Measurements from ENCODE around the gene LARP6.

DNA sequence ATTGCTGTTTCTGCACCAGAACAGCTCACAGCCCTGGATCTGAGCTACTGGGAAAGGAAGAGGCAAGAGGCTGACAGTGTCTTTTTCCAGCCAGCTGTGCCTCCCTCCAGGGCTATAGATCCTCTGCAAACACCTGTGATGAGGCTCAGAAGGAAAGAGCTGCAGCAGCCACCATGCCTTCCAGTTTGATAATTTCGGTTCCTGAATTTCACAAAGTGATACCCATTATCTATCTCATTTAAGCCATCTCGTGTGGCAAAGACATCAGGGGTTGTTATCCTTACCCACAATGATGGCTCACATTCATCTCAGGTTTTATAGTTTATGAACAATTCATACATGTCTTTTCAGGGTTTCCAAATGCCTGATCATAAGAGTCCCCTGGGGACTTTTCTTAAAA lies 1.8 kb upstream of the LARP6 start:
- TF ChIP-seq CTCF (conservative IDR thresholded peaks at IDR 0.05; ENCODE audit: low read length) (no peak), EZH2phosphoT487 (IDR thresholded peaks at IDR 0.05; ENCODE audit: borderline replicate concordance) (no peak)

Measured in Loucy (cell line).